GM18498 (cell line): Measurements from ENCODE around the gene RGS9BP.
"Not testable (repeated sequence)": the region's sequence is repeated elsewhere in the genome, so short reads cannot be mapped to it uniquely, and the experiment has no call there.

Source experiments
- ATAC-seq: cut with Tn5 transposase; IDR thresholded peaks from one replicate; pipeline ENCODE4 v1.9.1; 2021; ENCODE audit warnings: mild to moderate bottlenecking, moderate library complexity; ENCODE audit not compliant: unreplicated experiment

RGS9BP gene

DNA sequence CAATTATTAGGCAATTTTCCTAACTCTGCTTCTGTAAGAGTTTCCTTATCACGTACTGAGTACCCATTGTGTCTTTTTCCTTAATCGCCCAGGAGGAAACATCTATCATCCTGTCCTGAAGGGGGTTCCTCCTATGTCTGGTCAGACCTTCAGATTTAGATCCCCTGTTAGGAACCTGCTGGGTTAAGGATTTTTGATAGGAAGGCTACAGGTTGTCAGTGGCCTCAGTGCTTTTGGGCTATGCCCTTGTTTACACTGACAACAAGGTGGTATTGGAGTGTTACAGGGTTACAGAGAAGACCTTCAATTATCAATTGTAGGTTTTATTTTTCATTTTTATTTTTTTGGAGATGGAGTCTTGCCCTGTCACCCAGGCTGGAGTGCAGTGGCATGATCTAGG is 19.2 kb downstream of the RGS9BP start:
- not testable (repeated sequence) for ATAC-seq

DNA sequence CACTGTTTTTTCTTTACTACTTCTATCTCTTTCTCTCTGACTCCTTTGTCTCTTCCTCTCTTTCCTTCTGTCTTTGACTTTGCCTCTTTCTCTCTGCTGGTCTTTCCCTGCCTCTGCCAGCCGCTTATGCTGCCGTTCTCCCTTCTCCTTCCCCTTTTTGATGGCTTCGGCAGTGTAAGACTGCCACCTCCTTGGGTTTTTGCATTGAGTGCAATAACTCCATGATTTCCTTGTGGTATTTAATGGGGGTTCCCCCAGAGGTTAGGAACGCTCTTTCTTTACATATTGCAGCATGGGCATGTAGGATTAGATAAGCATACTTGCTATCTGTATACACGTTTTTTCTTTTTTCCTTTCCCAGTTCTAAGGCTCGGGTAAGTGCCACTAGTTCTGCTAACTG is 19.9 kb downstream of the RGS9BP start:
- not testable (repeated sequence) for ATAC-seq

DNA sequence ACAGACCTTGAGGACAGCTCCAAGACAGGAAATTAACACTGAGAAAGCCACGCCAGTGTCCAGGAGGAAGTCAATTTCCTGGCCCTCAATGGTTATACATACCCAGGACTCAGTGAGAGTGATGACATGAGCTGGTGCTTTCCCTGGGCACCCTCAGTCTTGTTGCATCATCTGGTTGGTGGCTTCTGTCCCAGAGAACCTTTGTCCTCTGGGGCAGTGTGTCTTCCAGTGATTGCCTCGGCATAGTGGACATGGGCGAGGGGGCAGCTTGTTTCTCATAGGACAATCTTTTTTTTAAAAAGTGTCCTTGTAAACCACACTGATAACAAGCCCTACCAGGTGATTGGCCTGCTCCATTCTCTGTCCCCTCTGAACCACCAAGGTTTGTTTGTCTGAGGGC is 21.1 kb downstream of the RGS9BP start:
- not testable (repeated sequence) for ATAC-seq

DNA sequence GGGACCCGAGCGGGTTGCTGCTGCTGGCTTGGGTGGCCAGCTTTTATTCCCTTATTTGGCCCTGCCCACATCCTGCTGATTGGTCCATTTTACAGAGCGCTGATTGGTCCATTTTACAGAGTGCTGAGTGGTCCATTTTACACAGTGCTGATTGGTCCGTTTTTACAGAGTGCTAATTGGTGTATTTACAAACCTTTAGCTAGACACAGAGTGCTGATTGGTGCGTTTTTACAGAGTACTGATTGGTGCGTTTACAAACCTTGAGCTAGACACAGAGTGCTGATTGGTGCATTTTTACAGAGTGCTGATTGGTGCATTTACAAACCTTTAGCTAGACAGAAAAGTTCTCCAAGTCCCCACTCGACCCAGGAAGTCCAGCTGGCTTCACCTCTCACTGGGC is 24.5 kb downstream of the RGS9BP start:
- not testable (repeated sequence) for ATAC-seq

DNA sequence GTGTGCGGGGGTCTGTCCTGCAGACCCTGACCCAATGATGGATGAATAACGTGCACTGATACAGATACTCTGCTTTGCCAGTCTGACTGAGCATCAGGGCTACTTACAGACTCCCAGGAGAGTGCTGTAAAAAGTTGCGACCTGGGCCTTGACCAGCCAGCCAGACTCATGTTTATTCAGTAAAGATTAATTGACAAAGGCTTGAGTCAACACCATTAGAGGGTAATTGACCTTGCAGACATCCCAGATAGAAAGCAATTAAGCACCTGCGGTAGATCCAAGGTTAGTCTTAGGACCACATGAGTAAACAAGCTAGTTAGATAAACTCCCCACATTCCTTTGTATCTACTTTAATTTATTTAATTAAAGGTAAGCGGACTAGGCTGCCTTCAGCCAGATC is 26.4 kb downstream of the RGS9BP start:
- no peak for ATAC-seq

DNA sequence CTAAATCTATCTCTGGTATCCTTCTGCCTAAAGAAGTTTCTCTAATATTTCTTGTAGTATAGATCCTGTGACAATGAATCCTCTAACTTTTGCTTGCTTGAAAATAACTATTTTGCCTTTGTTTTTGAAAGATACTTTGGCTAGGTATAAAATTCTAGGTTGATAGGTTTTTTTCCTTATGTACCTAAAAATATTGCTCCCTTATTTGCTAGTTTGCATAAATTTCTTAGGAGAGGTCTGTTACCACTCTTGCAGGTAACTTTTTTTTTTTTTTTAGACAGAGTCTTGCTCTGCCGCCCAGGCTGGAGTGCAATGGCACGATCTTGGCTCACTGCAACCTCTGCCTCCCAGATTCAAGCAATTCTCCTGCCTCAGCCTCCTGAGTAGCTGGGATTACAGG is 28.4 kb downstream of the RGS9BP start:
- ATAC-seq: not testable (repeated sequence)

DNA sequence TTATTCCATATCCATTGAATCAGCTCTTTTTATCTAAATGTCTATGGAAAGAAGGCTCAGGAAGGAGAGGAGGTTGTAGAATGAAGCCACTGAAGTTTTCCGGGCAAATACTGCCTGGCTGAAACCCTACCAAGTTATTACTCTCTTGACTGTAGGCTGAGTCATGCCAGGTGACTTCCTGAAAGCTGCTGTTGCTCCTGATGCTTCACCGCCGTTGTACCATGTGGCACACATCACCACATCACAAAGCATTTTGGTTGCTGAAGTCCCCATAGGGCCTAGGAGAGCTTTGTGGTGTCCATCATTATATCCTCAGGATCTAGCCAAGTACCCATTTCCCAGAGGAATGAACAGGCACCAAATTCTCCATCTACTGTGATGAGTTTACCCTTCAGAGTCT is 32.8 kb downstream of the RGS9BP start:
- no peak for ATAC-seq

DNA sequence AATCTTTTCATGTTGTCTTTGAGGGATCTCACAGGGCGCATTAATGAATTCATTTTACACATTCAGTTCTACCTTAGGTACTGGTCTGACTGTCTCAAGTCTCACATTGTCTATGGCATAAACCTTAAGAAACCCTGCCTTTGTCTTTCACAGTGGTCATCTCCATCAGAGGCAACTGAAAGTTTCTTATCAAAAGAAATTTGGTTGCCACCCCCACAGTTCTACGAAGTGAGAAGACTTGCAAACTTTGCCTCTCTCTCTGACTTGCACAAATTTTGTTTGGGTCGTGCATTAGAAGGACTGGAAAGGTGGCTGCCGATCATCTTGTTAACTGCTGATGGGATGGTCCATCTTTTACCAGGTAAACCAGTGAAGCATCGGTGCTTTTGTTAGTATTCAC is 33.4 kb downstream of the RGS9BP start:
- ATAC-seq: no peak

DNA sequence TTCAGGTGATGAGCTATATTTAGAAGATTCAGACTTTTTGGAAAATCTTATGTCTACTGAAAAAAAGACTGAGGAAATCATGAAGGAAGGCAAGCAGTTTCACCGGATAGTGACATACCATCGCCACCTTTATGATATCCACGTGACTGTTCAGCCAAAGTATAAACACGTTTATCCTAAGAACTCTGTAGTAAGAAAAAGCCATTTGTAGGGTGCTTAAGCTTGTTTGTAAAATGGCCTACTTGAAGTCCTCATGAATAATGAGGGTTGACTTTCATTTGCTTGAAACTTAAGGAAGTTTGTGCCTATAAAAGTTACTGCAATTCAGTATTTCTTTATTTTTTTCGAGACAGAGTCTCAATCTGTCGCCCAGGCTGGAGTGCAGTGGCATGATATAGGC is 36.1 kb downstream of the RGS9BP start:
- ATAC-seq: no peak

DNA sequence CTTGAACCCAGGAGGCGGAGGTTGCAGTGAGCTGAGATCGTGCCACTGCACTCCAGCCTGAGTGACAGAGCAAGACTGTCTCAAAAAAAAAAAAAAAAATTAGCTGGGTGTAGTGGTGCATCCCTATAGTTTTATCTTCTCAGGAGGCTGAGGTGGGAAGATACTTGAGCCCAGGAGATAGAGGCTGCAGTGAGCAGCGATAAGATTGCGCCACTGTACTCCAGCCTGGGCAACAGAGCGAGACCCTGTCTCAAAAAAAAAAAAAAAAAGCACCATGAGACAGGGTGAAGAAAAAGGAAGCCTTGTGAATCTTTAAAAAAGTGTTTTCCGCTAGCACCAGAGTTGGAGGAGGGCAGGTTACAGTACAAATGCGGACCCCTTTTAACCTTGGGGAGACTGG is 40.6 kb downstream of the RGS9BP start:
- ATAC-seq: not testable (repeated sequence)

DNA sequence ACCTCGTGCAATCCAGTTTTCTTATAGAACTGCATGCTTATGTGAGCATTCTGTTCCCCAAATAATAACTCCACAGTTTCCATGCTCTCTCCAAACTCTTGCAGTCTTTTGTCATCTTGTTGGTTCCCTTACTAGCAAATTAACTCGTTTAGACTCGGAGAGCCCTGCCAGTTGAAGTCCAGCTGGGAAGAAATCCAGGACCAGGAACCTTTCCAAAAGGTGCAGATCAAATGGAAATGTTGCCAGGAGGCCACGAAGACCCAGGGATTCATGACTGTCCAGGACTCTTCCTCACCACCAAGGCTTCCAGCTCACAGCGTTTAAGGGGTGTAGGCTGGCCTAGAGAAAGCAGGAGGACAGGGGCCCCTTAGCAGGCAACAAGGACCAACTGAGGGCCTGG is 41.8 kb downstream of the RGS9BP start:
- ATAC-seq: no peak

DNA sequence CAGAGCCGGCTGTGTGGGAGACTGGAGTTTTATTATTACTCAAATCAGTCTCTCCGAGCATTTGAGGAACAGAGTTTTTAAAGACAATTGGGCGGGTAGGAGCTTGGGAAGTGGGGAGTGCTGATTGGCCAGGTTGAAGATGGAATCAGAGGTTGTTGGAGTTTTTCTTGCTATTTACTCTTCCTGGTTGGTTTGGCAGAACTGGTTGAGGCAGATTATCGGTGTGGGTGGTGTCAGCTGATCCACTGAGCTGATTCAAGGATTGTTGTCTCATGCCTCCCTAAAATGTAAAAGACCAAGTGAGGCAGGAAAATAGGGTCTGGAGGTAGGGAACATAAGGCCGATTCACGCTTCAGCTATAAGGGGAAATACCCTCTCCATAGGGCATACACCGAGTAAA is 42.6 kb downstream of the RGS9BP start:
- ATAC-seq: no peak

DNA sequence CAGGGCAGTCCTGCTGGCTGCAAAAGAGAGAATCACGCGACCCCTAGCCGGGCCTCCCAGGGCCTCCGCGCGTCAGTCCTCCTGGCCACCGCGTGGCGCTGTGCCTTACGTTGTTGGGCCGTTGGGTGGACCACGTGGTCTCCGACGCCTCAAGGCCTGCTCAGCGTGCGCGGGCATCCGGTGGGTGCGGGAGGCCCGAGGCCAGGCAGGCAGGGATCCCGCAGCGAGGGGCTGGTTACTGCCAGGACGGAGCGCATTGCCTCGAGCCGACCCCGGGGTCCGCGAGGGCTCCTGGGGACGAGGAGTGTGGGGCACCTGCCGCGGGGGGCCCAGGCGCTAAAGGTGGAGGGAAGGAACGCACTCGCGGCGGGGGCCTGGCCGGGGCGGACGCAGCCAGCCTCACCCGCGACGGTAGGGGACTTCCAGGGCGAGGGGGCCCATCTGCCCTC is 44.0 kb downstream of the RGS9BP start, which contains the start of gene TDRD12:
TDRD12 (plus strand) TSS at position 157 of the 449 bp plus-strand sequence. CDS start 306 bp downstream, outside the sequence.
- no peak for ATAC-seq

DNA sequence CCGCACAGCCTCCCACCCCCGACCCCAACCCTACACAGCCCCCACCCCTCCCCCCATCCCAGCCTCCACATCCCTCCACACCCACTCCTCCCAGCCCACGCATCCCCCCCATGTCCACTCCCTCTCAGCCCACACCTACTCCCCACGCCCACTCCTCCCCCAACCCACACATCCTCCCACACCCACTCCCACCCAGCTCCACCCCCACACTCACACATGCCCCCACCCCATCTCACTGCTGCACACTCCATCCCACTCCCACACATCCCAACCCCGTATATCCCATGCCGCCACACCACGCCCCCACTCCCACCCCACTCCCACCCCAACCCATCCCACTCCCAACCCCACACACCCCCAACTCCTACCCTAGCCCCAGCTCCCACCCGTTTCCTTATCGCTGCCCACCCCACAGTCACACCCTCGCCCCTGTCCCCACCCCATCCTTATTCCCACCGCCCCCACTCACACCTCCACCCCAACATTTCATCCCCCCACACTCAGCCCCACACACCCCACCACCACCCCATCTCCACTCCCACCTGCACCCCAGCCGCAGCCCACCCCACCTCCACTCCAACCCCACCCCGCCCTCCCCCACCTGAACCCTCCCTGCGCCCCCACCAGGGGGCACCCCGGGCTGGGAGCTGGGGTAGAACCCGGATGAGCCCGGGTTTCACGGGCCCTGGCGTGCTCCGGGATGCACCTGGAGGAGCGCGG is 44.7 kb downstream of the RGS9BP start:
- no peak for ATAC-seq

DNA sequence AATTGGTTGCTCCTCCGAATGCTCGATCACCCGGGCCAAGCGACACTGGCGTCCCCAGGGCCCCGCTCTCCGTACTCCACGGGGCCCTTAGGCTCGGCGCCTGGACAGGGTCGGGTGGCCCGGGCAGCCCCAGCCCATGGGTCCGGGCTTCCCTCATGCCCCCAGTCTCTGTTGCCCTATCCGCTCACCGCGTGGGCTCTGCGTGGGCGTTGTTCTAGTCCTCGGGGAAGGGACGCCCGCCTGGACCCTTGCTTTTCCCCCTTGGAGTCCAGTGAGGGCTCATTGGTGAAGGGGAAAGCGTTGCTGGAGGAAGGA is 45.2 kb downstream of the RGS9BP start:
- no peak for ATAC-seq
